AG04450 (cell line): ENCODE data around the gene MAPRE2. TPM values are rescaled to one million over a fixed set of nuclear protein-coding genes. Genes with fewer than 3 reads are reported as not detected.

ENCODE experiments used
- CTCF ChIA-PET: fragments of 300-600, 350-600 bp; formaldehyde crosslinking; extraction: SDS; loops from one replicate; lab custom pipeline; 2022; ENCODE audit warnings: antibody characterized with exemption, inconsistent platforms; lab: Charles Lee
- POLR2A ChIA-PET: fragments of 350-600 bp; formaldehyde crosslinking; extraction: SDS; loops from one replicate; lab custom pipeline; 2021; ENCODE audit warnings: antibody characterized with exemption, inconsistent platforms; lab: Yijun Ruan, JAX
- DNase-seq: peaks from one replicate; pipeline ENCODE4 v3.0.0-alpha.2; 2011; ENCODE audit warnings: low read depth, low spot score
- H3K27ac ChIP-seq: one replicate; pipeline ENCODE4 v1.5.1; 2012; ENCODE audit warnings: low read depth, low read length, control low read depth
- H3K27me3 ChIP-seq: one replicate; pipeline ENCODE4 v1.6.0; 2012; ENCODE audit warnings: low read length; ENCODE audit not compliant: control insufficient read depth, insufficient read depth
- H3K4me3 ChIP-seq: 2 replicates; pipeline ENCODE4 v1.5.1; 2011; ENCODE audit warnings: mild to moderate bottlenecking, low read depth, low read length, control low read depth
- H3K9me3 ChIP-seq: 2 replicates; pipeline ENCODE4 v1.5.1; 2012; ENCODE audit warnings: low read length; ENCODE audit not compliant: control insufficient read depth, insufficient read depth
- CTCF ChIP-seq: IDR thresholded peaks from 2 replicates; pipeline ENCODE4 v1.5.1; 2011; ENCODE audit warnings: low read depth, low read length, control low read depth, inconsistent platforms
- polyA plus RNA-seq: library from polyadenylated mRNA; depleted of rRNA; stranded (reverse); fragments of >200 nt; gene quantifications from 2 replicates; pipeline ENCODE4 v1.2.3, GENCODE V29; 2011

Gene MAPRE2
- polyA plus RNA-seq, 1 experiment, result 48.8 TPM

GRCh38 chr18:35071819-35072247 is 30.6 kb downstream of the MAPRE2 start:
- Histone ChIP-seq H3K4me3 (no peak overlapping the region), H3K27me3 (no peaks in the 10 kb centered on the region), H3K27ac (no peak overlapping the region), H3K9me3 (no peaks in the 10 kb centered on the region)
- ChIA-PET POLR2A (no interaction called here), CTCF (no interaction called here)
- DNase-seq, result no peak
- no peak for TF ChIP-seq CTCF

DNA sequence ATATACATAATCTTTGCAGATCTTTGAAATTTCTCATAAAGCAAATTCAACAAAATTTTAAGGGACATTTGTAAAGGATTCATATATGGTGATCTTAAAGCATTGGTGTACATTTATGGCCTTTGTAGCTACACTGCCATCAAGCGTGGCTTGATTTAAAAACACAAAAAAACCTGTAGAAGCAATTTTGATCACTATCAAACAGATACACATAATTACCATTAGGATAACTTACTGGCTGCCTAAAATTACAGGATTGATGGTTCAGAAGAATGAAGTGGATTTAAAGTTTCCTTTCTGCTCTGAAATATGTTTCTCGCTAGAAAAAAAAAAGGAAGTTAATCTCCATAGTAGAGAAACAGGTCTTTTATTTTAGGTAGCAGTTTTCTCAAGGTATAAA is 31.4 kb downstream of the MAPRE2 start:
- DNase-seq, result no peak
- Histone ChIP-seq H3K4me3 (no peak overlapping the region), H3K9me3 (no peaks in the 10 kb centered on the region), H3K27ac (no peak overlapping the region), H3K27me3 (no peaks in the 10 kb centered on the region)
- TF ChIP-seq CTCF, result no peak
- ChIA-PET CTCF (interaction anchor here (1.2 kb wide), 1 partner anchor 71 kb away, joined by 3 read pairs; no protein-coding TSS in a partner anchor), POLR2A (no interaction called here)

- DNase-seq, result no peak
- ChIA-PET POLR2A (interaction anchor here (0.6 kb wide), 1 partner anchor 318 kb away, joined by 3 read pairs; no protein-coding TSS in a partner anchor), CTCF (interaction anchor here (0.8 to 1.6 kb wide), 4 partner anchors 23 to 72 kb away, joined by 3 to 4 read pairs (median 3); no protein-coding TSS in a partner anchor)
- Histone ChIP-seq H3K27ac (no peak overlapping the region), H3K9me3 (no peaks in the 10 kb centered on the region), H3K4me3 (no peak overlapping the region), H3K27me3 (no peaks in the 10 kb centered on the region)
- TF ChIP-seq CTCF, result no peak
Measured at GRCh38 chr18:35073186-35074105, 32.2 kb downstream of the MAPRE2 start.

DNA sequence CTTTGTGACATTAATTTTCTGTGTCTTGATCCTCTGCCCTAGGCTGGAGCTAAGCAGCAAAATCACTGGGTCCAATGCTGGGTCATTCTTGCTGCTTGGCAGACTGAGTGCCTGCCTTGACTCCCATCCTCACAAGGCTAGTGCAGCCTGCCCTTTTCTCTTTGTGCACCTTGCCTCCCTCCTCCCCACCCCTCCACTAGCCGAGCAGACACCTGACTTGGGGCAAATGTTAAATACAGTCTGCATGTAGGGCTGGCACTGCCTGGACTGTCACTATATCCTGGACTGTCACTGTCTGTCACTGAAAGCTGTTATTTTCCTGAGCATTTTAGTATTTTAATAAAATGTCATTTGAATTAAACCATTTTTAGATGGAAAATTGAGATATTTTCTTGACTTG is 33.4 kb downstream of the MAPRE2 start:
- ChIA-PET POLR2A (no interaction called here), CTCF (interaction anchor here (1.6 kb wide), 1 partner anchor 52 kb away, joined by 4 read pairs; no protein-coding TSS in a partner anchor)
- no peak overlapping the region for H3K4me3 ChIP-seq
- DNase-seq, result no peak
- no peaks in the 10 kb centered on the region for H3K9me3 ChIP-seq
- TF ChIP-seq CTCF, result no peak
- H3K27ac ChIP-seq, result no peak overlapping the region
- no peaks in the 10 kb centered on the region for H3K27me3 ChIP-seq

GRCh38 chr18:35075132-35075531 is 33.9 kb downstream of the MAPRE2 start:
- ChIA-PET CTCF (no interaction called here), POLR2A (no interaction called here)
- no peak for TF ChIP-seq CTCF

More at GRCh38 chr18:35075132-35075531, 33.9 kb downstream of the MAPRE2 start:
- Histone ChIP-seq H3K9me3 (no peaks in the 10 kb centered on the region), H3K27me3 (no peaks in the 10 kb centered on the region), H3K27ac (no peak overlapping the region), H3K4me3 (no peak overlapping the region)
- no peak for DNase-seq
